ENCODE measurements around the gene PRMT9. TPM values are rescaled to one million over a fixed set of nuclear protein-coding genes. Genes with fewer than 3 reads are reported as not detected.

Gene PRMT9
- total and polyA plus RNA-seq, 9 of the 15 experiments (the other 6 are each of a cell fraction or from before 2014, with no cell fraction given), result 3.5 to 15.6 (median 7.2) TPM

DNA sequence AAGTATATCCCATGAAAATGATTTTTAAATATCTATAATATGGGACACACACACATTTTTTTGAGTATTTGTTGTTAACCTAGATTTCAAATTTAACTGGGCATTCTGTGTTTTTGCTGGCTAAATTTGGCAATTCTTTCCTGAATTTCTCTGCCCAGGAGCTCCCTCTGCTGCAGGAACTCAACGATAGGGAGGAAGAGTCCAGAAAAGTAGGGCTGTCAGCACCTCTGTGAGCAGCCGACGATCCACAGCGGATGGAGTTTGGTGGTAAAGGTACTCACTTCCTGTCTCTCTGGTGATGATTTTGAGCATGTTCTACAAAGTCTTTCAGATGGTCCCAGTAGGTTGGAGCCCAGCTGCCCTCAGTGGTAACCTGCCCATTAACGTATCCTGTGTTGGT lies 89.9 kb downstream of the PRMT9 start:
- Histone ChIP-seq H3K9me1 (ENCODE audit: control insufficient read depth, insufficient read depth, low read length) (no peaks in the 10 kb centered on the region), H3K36me3 (ENCODE audit: control insufficient read depth, insufficient read depth, low read length) (no peaks in the 10 kb centered on the region), H3K4me1 (replicated peaks in 1 of 2; ENCODE audit: control insufficient read depth in 2 of 2, insufficient read depth in 2 of 2, low read length in 2 of 2) (no peaks in the 10 kb centered on the region), H3K79me2 (ENCODE audit: control insufficient read depth, insufficient read depth, low read length) (no peaks in the 10 kb centered on the region), H3K4me2 (ENCODE audit: insufficient read depth, low read length) (no peak overlapping the region), H3K4me3 (no peak overlapping the region), H4K20me1 (replicated peaks; ENCODE audit: control insufficient read depth, insufficient read depth, low read length) (no peaks in the 10 kb centered on the region), H3K27ac (ENCODE audit: extremely low read depth, low read depth, low read length) (no peak overlapping the region), H3K27me3 (ENCODE audit: control insufficient read depth in 2 of 2, insufficient read depth in 2 of 2, low read length in 2 of 2) (peaks cover 0 to 5% of the 10 kb centered on the region in 2 experiments; a peak in 1 of 5 replicates), H3K9ac (ENCODE audit: insufficient read depth in 1 of 2, low read depth in 2 of 2, low read length in 2 of 2) (no peak overlapping the region), H2AFZ (ENCODE audit: low read depth, low read length) (no peak overlapping the region), H3K9me3 (replicated peaks; ENCODE audit: control insufficient read depth, insufficient read depth, low read depth, low read length) (no peaks in the 10 kb centered on the region)
- no peak for FAIRE-seq
- WGBS (ENCODE audit: insufficient coverage, low coverage, missing lambda C conversion rate), result 0% methylated on average over 5 of the region's 5 CpGs
- BruUV-seq (replicated peaks), result no TSS peak
- intact Hi-C loops (cut with micrococcal nuclease), result no loop called here
- TF ChIP-seq RAD21 (CRISPR knock-in tag; conservative IDR thresholded peaks at IDR 0.05 in 1 of 2, IDR thresholded peaks at IDR 0.05 in 1 of 2) (0 out of 4 replicates have a peak, but pooled peaks of 1 of the 2 experiments have one; percentile 10), MYC (IDR thresholded peaks at IDR 0.05; ENCODE audit: low read depth, low read length) (no peak), MYC (CRISPR knock-in tag; IDR thresholded peaks at IDR 0.05; ENCODE audit: borderline replicate concordance, low read depth) (no peak)
- TF ChIP-seq, protein P1, sequence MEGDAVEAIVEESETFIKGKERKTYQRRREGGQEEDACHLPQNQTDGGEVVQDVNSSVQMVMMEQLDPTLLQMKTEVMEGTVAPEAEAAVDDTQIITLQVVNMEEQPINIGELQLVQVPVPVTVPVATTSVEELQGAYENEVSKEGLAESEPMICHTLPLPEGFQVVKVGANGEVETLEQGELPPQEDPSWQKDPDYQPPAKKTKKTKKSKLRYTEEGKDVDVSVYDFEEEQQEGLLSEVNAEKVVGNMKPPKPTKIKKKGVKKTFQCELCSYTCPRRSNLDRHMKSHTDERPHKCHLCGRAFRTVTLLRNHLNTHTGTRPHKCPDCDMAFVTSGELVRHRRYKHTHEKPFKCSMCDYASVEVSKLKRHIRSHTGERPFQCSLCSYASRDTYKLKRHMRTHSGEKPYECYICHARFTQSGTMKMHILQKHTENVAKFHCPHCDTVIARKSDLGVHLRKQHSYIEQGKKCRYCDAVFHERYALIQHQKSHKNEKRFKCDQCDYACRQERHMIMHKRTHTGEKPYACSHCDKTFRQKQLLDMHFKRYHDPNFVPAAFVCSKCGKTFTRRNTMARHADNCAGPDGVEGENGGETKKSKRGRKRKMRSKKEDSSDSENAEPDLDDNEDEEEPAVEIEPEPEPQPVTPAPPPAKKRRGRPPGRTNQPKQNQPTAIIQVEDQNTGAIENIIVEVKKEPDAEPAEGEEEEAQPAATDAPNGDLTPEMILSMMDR (IDR thresholded peaks at IDR 0.05 in 2 of 3, conservative IDR thresholded peaks at IDR 0.05 in 1 of 3; ENCODE audit: insufficient read depth in 2 of 3, low read depth in 1 of 3, low read length in 3 of 3), result peak in 2 of 3 experiments; percentile 17 to 20; a peak in 1 of 6 replicates
- POLR2A ChIA-PET, result no interaction called here
- peak; percentile 48; the same call in 1 of the 3 replicates for ATAC-seq
- CTCF ChIA-PET (ENCODE audit: low intra/inter-chr PET ratio), result no interaction called here
- no peak for DNase-seq (ENCODE audit: extremely low read depth in 1 of 4, low spot score in 3 of 4)
- in situ Hi-C loops (cut with MboI), result loop anchor here (10.0 to 25.0 kb wide), 2 partner anchors 429 to 582 kb away; no protein-coding TSS in a partner anchor

All from K562 (cell line).